Occipital lobe (tissue), 3 donors: ENCODE results near the gene ANAPC2. TPM values are rescaled to one million over a fixed set of nuclear protein-coding genes. Genes with fewer than 3 reads are reported as not detected.
A peak's percentile ranks its signal among the peaks of the same experiment; 100 is the strongest.

Experiments used
- DNase-seq: peaks from one replicate; lab custom pipeline; 2025; lab: John Stamatoyannopoulos, UW
- small RNA-seq: library from RNA; depleted of rRNA; stranded (forward); fragments of <200 nt; gene quantifications from one replicate; pipeline ENCODE3, GENCODE V24; 2014
- total RNA-seq: library from RNA; depleted of rRNA; stranded (reverse); fragments of >200 nt; gene quantifications from one replicate; pipeline ENCODE4 v1.2.3, GENCODE V29; 2014

The ANAPC2 gene
- total RNA-seq, 1 donor from 2014 or later: 19.3 TPM

DNA sequence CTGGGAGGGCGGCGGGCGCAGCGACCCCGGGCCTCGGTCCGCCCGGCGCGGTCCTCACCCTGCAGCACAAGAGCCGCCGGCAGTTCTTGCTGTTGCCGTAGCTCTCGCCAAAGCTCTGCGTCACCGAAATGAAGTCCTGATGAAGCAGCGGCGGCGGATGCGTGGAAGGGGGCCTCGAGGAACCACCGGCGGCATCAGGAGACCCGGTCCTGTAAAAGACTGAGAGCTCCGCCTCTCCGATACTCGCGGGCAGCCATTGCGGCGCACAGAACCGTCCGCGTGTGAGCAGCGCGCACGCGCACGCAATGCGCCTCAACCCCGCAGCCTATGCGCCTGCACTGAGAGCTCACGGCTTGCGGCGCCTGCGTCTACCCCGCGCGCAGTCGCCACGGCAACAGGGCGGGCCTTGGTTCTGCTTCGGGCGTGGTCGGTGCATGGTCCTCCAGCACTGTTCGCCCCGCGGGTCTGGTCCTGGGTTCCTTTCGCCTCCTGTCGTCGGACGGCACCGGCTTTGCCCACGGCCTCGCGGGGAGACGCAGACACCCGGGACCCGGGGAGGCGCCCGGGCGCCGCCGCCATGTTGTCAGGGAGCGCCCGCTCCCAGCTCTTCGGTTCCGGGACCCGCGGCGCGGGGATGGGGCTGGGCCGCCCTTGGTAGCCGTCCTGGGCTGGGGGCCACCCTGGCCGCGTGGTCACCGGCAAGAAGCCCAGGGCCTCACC, 58.7 kb downstream of the ANAPC2 start:
- DNase-seq: peak; percentile 76

DNA sequence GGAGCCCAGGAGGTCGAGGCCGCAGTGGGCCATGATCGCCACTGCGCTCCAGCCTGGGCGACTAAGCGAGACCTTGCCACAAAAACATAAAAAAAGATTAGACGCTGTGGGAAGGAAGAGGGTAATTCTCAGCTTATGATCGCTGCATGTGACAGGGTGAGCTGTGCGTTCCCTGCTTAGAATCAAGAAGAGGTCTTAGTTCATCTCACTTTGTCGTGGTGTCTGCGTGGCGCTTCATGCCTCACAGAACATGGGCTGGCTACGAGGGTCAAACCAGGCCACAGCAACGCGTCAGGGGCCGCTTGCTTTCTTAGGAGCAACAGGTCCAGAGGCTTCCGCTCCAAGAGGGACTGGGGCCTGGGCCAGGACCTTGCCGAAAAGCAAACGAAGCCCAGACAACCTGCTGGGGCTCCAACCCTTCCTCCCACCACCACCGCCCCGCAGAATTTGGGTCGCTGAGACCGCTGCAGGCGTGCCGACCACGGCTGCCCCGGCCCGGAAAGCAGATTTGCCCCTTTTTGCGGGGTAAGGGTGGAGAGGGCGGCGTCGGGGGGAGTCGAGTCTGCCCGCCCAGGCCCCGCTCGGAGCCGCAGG, 59.4 kb downstream of the ANAPC2 start:
- DNase-seq: no peak

DNA sequence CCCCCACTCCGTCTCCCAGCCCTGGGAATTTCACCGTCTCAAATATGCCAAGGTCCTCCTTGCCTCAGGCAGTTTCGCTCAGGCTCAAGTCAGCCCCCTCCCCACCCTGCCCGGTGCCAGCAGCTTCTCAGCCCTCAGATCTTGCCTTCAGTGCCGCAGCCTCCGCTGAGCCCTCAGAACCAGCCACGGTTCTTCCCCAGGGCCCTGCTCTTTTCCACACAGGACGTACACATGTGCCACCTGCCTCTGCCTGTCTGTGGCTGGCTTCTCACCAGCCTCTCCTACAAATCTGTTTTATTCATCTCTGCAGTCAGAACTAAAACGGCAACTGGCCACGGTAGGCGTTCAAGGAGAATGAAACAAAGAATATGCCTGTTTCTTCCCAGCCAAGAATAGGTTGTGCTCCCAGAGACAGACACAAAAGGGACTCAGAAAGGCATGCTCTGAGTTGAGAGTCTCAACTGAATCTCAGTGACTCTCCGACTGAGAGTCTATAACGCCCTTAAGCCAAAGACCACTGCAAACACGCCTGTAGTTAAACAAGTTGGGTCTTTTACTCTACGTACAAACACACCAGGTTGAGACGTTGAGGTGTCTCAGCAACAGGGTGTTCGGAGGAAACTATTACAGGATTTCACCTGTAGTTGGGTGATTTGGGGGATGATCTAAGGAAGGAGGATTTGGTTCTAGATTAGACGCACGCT, 60.0 kb downstream of the ANAPC2 start:
- no peak for DNase-seq

DNA sequence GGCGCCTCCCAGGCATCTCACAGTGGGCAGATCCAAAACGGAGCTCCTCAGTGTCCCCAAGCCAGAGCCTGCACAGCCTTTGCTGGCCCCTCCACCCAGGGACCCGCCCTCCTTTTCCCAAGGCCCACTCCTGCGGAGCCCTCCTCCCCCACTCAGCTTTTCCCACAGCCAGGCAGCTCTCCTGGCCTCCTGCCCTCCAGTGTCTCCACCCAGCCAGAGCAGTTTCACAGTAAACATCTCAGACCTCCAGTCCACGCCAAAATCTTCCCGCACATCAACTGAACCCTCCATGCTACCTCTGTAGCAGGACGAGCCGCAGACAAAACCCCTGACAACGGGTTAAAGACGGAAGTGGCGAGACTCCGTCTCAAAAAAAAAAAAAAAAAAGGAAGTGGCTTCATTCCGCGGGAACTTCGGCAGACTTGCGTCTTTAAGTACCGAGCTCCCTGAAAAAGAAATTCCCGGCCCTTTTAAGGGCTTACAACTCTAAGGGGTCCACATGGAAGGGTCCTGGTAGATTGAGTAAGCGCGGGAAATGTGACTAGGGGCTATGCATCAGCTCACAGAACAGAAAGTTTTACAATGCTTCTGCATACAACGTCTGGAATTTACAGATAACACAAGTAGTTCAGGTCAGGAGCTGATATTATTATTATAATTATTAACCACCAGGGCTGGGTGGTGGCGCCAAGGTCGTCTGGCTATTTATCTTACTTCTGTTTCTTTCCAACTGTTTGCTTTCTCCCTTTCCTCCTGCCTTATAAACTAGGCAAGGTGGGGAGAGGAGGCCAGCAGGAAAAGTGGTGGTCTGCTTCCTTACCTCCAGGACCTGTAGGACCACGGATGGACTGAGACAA, 60.8 kb downstream of the ANAPC2 start:
- no peak for DNase-seq

DNA sequence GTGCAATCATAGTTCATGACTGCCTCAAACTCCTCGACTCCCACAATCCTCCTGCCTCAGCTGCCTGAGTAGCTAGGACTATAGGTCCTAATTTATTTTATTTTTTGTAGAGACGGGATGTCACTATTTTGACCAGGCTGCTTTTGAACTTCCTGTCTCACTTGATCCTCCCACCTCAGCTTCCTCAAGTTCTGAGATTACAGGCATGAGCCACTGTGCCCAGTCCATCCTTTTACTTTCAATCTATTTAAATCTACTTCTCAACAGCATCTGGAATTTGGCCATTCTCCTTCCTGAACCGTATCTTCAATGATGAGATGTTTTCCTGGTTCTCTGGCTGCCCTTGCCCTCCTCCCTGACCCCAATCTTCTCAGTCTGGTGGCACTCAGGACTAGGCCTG, 61.6 kb downstream of the ANAPC2 start:
- no peak for DNase-seq

Small RNA genes within 50 kb of the gene (small RNA-seq; reads per million reads assigned to genes)
- gene MIR3621: not detected

Other genes starting within 250 kb of the ANAPC2 start
- gene FBXW5, start 243.8 kb downstream of the ANAPC2 start, total RNA-seq: 53.7 TPM
- gene C8G, start 243.3 kb downstream of the ANAPC2 start, total RNA-seq: not detected
- gene LCN12, start 236.3 kb downstream of the ANAPC2 start, total RNA-seq: not detected
- 52.1 TPM for gene PTGDS, start 211.1 kb downstream of the ANAPC2 start, total RNA-seq
- gene LCNL1, start 205.6 kb downstream of the ANAPC2 start, total RNA-seq: 0.16 TPM
- 13.6 TPM for gene PAXX, start 196.1 kb downstream of the ANAPC2 start, total RNA-seq
- 0.31 TPM for gene CLIC3, start 192.0 kb downstream of the ANAPC2 start, total RNA-seq
- 20.9 TPM for gene ABCA2, start 160.3 kb downstream of the ANAPC2 start, total RNA-seq
- gene FUT7, start 156.5 kb downstream of the ANAPC2 start, total RNA-seq: not detected
- gene NPDC1, start 142.4 kb downstream of the ANAPC2 start, total RNA-seq: 15.3 TPM
- gene ENTPD2, start 134.5 kb downstream of the ANAPC2 start, total RNA-seq: 0.16 TPM
- gene SAPCD2, start 118.0 kb downstream of the ANAPC2 start, total RNA-seq: 1.6 TPM
- gene UAP1L1, start 111.0 kb downstream of the ANAPC2 start, total RNA-seq: 0.31 TPM
- gene MAN1B1, start 101.6 kb downstream of the ANAPC2 start, total RNA-seq: 38.5 TPM
- gene DPP7, start 73.8 kb downstream of the ANAPC2 start, total RNA-seq: 17.6 TPM
- gene GRIN1, start 49.4 kb downstream of the ANAPC2 start, total RNA-seq: 31.2 TPM
- 0.62 TPM for gene LRRC26, start 18.5 kb downstream of the ANAPC2 start, total RNA-seq
- gene TMEM210, start 16.5 kb downstream of the ANAPC2 start, total RNA-seq: not detected
- 13.4 TPM for gene SSNA1, start 116 bp upstream of the ANAPC2 start, total RNA-seq
- gene TPRN, start 12.2 kb upstream of the ANAPC2 start, total RNA-seq: 4.7 TPM
- gene TMEM203, start 17.1 kb upstream of the ANAPC2 start, total RNA-seq: 42.9 TPM
- 2.8 TPM for gene NDOR1, start 17.1 kb upstream of the ANAPC2 start, total RNA-seq
- 1.4 TPM for gene RNF208, start 33.7 kb upstream of the ANAPC2 start, total RNA-seq
- gene CYSRT1, start 36.6 kb upstream of the ANAPC2 start, total RNA-seq: not detected
- gene RNF224, start 38.9 kb upstream of the ANAPC2 start, total RNA-seq: not detected
- 0.16 TPM for gene SLC34A3, start 42.3 kb upstream of the ANAPC2 start, total RNA-seq
- 68.9 TPM for gene TUBB4B, start 52.7 kb upstream of the ANAPC2 start, total RNA-seq
- gene STPG3, start 62.7 kb upstream of the ANAPC2 start, total RNA-seq: not detected
- gene NELFB, start 66.8 kb upstream of the ANAPC2 start, total RNA-seq: 44.8 TPM
- gene TOR4A, start 89.2 kb upstream of the ANAPC2 start, total RNA-seq: 0.31 TPM
- gene NRARP, start 113.7 kb upstream of the ANAPC2 start, total RNA-seq: 3.6 TPM
- 14.2 TPM for gene EXD3, start 234.6 kb upstream of the ANAPC2 start, total RNA-seq
- gene NOXA1, start 234.8 kb upstream of the ANAPC2 start, total RNA-seq: 2.0 TPM